GM03348 (cell line): ENCODE data around the gene TRIM23.
"Not testable (repeated sequence)": the region's sequence is repeated elsewhere in the genome, so short reads cannot be mapped to it uniquely, and the experiment has no call there.

Experiments
- DNase-seq: peaks from one replicate; pipeline ENCODE4 v3.0.0; 2012; ENCODE audit warnings: low spot score

The TRIM23 gene

GRCh38 chr5:65624025-65624570, at the start of gene TRIM23:
Gene TRIM23 (minus strand): TSS chr5:65624333. CDS start chr5:65624274, 59 bp downstream.
- peak; percentile 95 for DNase-seq

GRCh38 chr5:65672796-65673195, 48.7 kb upstream of the TRIM23 start:
- DNase-seq: peak; percentile 29

GRCh38 chr5:65668696-65669095, 44.6 kb upstream of the TRIM23 start:
- DNase-seq: no peak

GRCh38 chr5:65663804-65664521, 39.8 kb upstream of the TRIM23 start:
- DNase-seq: peak; percentile 27

GRCh38 chr5:65654713-65655112, 30.6 kb upstream of the TRIM23 start:
- DNase-seq: no peak

GRCh38 chr5:65651144-65651543, 27.0 kb upstream of the TRIM23 start:
- DNase-seq: no peak

- DNase-seq: no peak
These were observed 23.8 kb upstream of the TRIM23 start for GRCh38 chr5:65647941-65648340.

- DNase-seq: no peak
These were observed 22.8 kb upstream of the TRIM23 start for GRCh38 chr5:65646938-65647337.

- no peak for DNase-seq
These were observed 16.1 kb upstream of the TRIM23 start for GRCh38 chr5:65640240-65640639.

- no peak for DNase-seq
These were observed 6.8 kb upstream of the TRIM23 start for GRCh38 chr5:65630981-65631380.

- no peak for DNase-seq
These were observed 1.6 kb upstream of the TRIM23 start for GRCh38 chr5:65625743-65626142.

GRCh38 chr5:65624571-65625555, 730 bp upstream of the TRIM23 start, which contains the start of the genes SHLD3 and TRAPPC13:
Gene SHLD3 (plus strand): TSS chr5:65625027. CDS start chr5:65629588, 4,561 bp downstream.
Gene TRAPPC13 (plus strand): TSS chr5:65625027. CDS start chr5:65625061, 34 bp downstream.
- DNase-seq: peak; percentile 83

- no peak for DNase-seq
These were observed 651 bp downstream of the TRIM23 start for GRCh38 chr5:65623482-65623881.

GRCh38 chr5:65621961-65622360, 2.2 kb downstream of the TRIM23 start:
- DNase-seq: not testable (repeated sequence)

- peak; percentile 12 for DNase-seq
These were observed 4.1 kb downstream of the TRIM23 start for GRCh38 chr5:65620021-65620420.

GRCh38 chr5:65612298-65612907, 11.7 kb downstream of the TRIM23 start:
- DNase-seq: no peak

- DNase-seq: no peak
These were observed 12.6 kb downstream of the TRIM23 start for GRCh38 chr5:65611524-65611923.

GRCh38 chr5:65601761-65602160, 22.4 kb downstream of the TRIM23 start:
- not testable (repeated sequence) for DNase-seq

GRCh38 chr5:65588694-65589093, 35.4 kb downstream of the TRIM23 start:
- DNase-seq: no peak

GRCh38 chr5:65577141-65577540, 47.0 kb downstream of the TRIM23 start:
- no peak for DNase-seq

- DNase-seq: no peak
These were observed 53.4 kb downstream of the TRIM23 start for GRCh38 chr5:65570598-65571226.
